WTC11 (cell line): ENCODE data around the gene SRC. TPM values are rescaled to one million over a fixed set of nuclear protein-coding genes. Genes with fewer than 3 reads are reported as not detected.

Source experiments
- ATAC-seq: fragments of 200-7000 bp; cut with Tn5 transposase; 2 replicates; pipeline ENCODE4 v1.10.0; 2021; ENCODE audit warnings: mild to moderate bottlenecking, moderate library complexity
- CTCF ChIA-PET: fragments of 300-600 bp; sonication (Branson Sonifier 250); formaldehyde crosslinking; loops from one replicate; lab custom pipeline; 2021; ENCODE audit warnings: antibody characterized with exemption; lab: Charles Lee
- POLR2A ChIA-PET: fragments of 350-600 bp; sonication (Branson Sonifier 250); formaldehyde crosslinking; loops from one replicate; lab custom pipeline; 2021; ENCODE audit warnings: antibody characterized with exemption; lab: Charles Lee
- DNase-seq: peaks from one replicate; pipeline ENCODE4 v3.0.0; 2021; ENCODE audit warnings: low spot score
- H3K27ac Mint-ChIP-seq: 2 replicates; pipeline ENCODE4 v1.8.0; 2021; ENCODE audit warnings: mixed read lengths
- H3K27me3 Mint-ChIP-seq: 2 replicates; pipeline ENCODE4 v1.8.0; 2021; ENCODE audit warnings: low read depth, mild to moderate bottlenecking, moderate library complexity, mixed read lengths
- H3K36me3 Mint-ChIP-seq: 2 replicates; pipeline ENCODE4 v1.8.0; 2021; ENCODE audit warnings: mixed read lengths
- H3K4me1 Mint-ChIP-seq: 2 replicates; pipeline ENCODE4 v1.8.0; 2022; ENCODE audit warnings: mixed read lengths
- H3K4me3 Mint-ChIP-seq: 2 replicates; pipeline ENCODE4 v1.8.0; 2021; ENCODE audit warnings: mild to moderate bottlenecking, moderate library complexity, mixed read lengths
- H3K9me3 Mint-ChIP-seq: 2 replicates; pipeline ENCODE4 v1.8.0; 2021; ENCODE audit warnings: mixed read lengths
- ATF6 ChIP-seq: sonication (generic); formaldehyde crosslinking; IDR thresholded peaks from 2 replicates; pipeline ENCODE4 v1.8.1; 2023; ENCODE audit warnings: mild to moderate bottlenecking, missing genetic modification reagents
- ELF4 ChIP-seq: sonication (generic); formaldehyde crosslinking; IDR thresholded peaks from 2 replicates; pipeline ENCODE4 v1.8.1; 2022; ENCODE audit warnings: low read depth, mild to moderate bottlenecking, moderate library complexity, missing genetic modification reagents
- FOXJ3 ChIP-seq: sonication (generic); formaldehyde crosslinking; IDR thresholded peaks from 2 replicates; pipeline ENCODE4 v1.9.0; 2021; ENCODE audit warnings: missing genetic modification reagents, mild to moderate bottlenecking, borderline replicate concordance
- FOXP1 ChIP-seq: sonication (generic); formaldehyde crosslinking; IDR thresholded peaks from 2 replicates; pipeline ENCODE4 v1.8.0; 2022; ENCODE audit warnings: missing genetic modification reagents, mild to moderate bottlenecking, moderate library complexity, borderline replicate concordance
- GTF2I ChIP-seq: fragments of 250-450 bp; sonication (Bioruptor Pico); conservative IDR thresholded peaks from 2 replicates; pipeline ENCODE4 v1.4.0; 2021; ENCODE audit warnings: mild to moderate bottlenecking
- IRF1 ChIP-seq: sonication (generic); formaldehyde crosslinking; IDR thresholded peaks from 2 replicates; pipeline ENCODE4 v1.8.0; 2023; ENCODE audit warnings: missing genetic modification reagents
- MXD4 ChIP-seq: fragments of 250-450 bp; sonication (Bioruptor Pico); IDR thresholded peaks from 2 replicates; pipeline ENCODE4 v1.8.0; 2021; ENCODE audit warnings: mild to moderate bottlenecking, moderate library complexity, borderline replicate concordance
- RELA ChIP-seq: sonication (generic); formaldehyde crosslinking; IDR thresholded peaks from 2 replicates; pipeline ENCODE4 v1.8.1; 2022; ENCODE audit warnings: missing genetic modification reagents, mild to moderate bottlenecking, borderline replicate concordance
- TEAD4 ChIP-seq: sonication (generic); formaldehyde crosslinking; IDR thresholded peaks from 2 replicates; pipeline ENCODE4 v1.8.0; 2022; ENCODE audit warnings: mild to moderate bottlenecking, missing genetic modification reagents
- ZNF425 ChIP-seq: fragments of 250-450 bp; sonication (Bioruptor Pico); conservative IDR thresholded peaks from 2 replicates; pipeline ENCODE4 v1.9.0; 2021; ENCODE audit warnings: mild to moderate bottlenecking
- ZNF671 ChIP-seq: fragments of 250-450 bp; sonication (Bioruptor Pico); IDR thresholded peaks from 2 replicates; pipeline ENCODE4 v1.8.0; 2021; ENCODE audit warnings: mild to moderate bottlenecking
- total RNA-seq: library from RNA; stranded (reverse); gene quantifications from 3 replicates; pipeline ENCODE4 v1.2.3, GENCODE V29; 2021
- TF ChIP-seq, protein P1 (sequence below): sonication (generic); formaldehyde crosslinking; conservative IDR thresholded peaks from 2 replicates; pipeline ENCODE4 v1.8.1; 2023; ENCODE audit warnings: mild to moderate bottlenecking, low read depth, missing genetic modification reagents, moderate library complexity
- TF ChIP-seq, protein P2 (sequence below): sonication (generic); formaldehyde crosslinking; IDR thresholded peaks from 2 replicates; pipeline ENCODE4 v1.8.1; 2022; ENCODE audit warnings: low read depth, missing genetic modification reagents, borderline replicate concordance
- TF ChIP-seq, protein P3 (sequence below): sonication (generic); formaldehyde crosslinking; IDR thresholded peaks from 2 replicates; pipeline ENCODE4 v1.8.0; 2022; ENCODE audit warnings: mild to moderate bottlenecking, missing genetic modification reagents
- TF ChIP-seq, protein P4 (sequence below): fragments of 250-450 bp; sonication (Bioruptor Pico); IDR thresholded peaks from 2 replicates; pipeline ENCODE4 v1.8.0; 2021; ENCODE audit warnings: mild to moderate bottlenecking
- TF ChIP-seq, protein P5 (sequence below): sonication (generic); formaldehyde crosslinking; IDR thresholded peaks from 2 replicates; pipeline ENCODE4 v1.8.0; 2022; ENCODE audit warnings: mild to moderate bottlenecking, missing genetic modification reagents

The SRC gene
- total RNA-seq, 1 experiment from 2014 or later = 33.3 TPM

DNA sequence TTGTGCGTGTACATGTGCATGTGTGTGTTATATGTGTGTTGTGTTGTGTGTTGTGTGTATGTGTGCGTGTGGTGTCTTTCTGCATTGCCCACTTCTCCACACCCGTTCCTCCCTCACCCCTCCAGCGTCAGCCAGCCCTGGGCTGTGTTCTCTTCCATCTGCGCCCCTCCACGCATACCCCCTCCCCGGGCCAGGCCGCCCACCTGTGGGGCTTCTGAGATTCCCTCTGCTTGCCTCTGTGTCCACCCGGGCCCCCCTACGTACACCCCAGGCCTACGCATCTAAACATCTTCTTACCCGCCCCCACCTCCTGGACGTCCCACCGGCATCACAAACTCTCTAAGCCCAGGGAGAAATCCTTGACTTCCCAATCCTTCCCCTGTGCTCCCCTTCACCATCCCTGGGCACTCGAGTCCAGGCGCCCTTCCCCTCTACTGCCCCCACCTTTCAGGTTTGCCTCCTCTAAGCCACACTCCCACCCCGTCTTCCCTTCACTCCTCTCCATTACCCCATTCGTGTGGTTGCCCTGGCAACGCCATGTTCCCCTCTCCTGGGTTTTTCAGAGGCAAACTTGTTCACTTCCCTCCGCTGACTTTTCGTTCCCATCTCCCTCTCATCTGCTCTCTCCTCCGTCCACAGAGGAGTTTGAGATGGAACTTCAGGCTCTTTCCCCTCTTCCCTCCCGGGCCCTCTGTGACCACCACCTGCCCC lies 93.4 kb downstream of the SRC start (continued):
- TF ChIP-seq, protein P1, sequence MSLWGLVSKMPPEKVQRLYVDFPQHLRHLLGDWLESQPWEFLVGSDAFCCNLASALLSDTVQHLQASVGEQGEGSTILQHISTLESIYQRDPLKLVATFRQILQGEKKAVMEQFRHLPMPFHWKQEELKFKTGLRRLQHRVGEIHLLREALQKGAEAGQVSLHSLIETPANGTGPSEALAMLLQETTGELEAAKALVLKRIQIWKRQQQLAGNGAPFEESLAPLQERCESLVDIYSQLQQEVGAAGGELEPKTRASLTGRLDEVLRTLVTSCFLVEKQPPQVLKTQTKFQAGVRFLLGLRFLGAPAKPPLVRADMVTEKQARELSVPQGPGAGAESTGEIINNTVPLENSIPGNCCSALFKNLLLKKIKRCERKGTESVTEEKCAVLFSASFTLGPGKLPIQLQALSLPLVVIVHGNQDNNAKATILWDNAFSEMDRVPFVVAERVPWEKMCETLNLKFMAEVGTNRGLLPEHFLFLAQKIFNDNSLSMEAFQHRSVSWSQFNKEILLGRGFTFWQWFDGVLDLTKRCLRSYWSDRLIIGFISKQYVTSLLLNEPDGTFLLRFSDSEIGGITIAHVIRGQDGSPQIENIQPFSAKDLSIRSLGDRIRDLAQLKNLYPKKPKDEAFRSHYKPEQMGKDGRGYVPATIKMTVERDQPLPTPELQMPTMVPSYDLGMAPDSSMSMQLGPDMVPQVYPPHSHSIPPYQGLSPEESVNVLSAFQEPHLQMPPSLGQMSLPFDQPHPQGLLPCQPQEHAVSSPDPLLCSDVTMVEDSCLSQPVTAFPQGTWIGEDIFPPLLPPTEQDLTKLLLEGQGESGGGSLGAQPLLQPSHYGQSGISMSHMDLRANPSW = no peak
- no peak for TF ChIP-seq ELF4
- TF ChIP-seq ATF6 (CRISPR knock-in tag) = no peak
- no peak for TF ChIP-seq TEAD4 (CRISPR knock-in tag)
- TF ChIP-seq MXD4 (CRISPR knock-in tag) = no peak
- TF ChIP-seq, protein P2, sequence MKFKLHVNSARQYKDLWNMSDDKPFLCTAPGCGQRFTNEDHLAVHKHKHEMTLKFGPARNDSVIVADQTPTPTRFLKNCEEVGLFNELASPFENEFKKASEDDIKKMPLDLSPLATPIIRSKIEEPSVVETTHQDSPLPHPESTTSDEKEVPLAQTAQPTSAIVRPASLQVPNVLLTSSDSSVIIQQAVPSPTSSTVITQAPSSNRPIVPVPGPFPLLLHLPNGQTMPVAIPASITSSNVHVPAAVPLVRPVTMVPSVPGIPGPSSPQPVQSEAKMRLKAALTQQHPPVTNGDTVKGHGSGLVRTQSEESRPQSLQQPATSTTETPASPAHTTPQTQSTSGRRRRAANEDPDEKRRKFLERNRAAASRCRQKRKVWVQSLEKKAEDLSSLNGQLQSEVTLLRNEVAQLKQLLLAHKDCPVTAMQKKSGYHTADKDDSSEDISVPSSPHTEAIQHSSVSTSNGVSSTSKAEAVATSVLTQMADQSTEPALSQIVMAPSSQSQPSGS (CRISPR knock-in tag) = no peak
- TF ChIP-seq, protein P3, sequence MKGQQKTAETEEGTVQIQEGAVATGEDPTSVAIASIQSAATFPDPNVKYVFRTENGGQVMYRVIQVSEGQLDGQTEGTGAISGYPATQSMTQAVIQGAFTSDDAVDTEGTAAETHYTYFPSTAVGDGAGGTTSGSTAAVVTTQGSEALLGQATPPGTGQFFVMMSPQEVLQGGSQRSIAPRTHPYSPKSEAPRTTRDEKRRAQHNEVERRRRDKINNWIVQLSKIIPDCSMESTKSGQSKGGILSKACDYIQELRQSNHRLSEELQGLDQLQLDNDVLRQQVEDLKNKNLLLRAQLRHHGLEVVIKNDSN = no peak

- Mint-ChIP-seq H3K36me3 (no peaks in the 10 kb centered on the region), H3K4me3 (no peak overlapping the region), H3K27ac (no peak overlapping the region), H3K9me3 (no peaks in the 10 kb centered on the region), H3K27me3 (no peaks in the 10 kb centered on the region), H3K4me1 (peaks cover 24% of the 10 kb centered on the region)
- TF ChIP-seq FOXP1 (CRISPR knock-in tag) (no peak), GTF2I (CRISPR knock-in tag) (0 out of 2 replicates have a peak, but pooled peaks have one; percentile 22)
- TF ChIP-seq, protein P4, sequence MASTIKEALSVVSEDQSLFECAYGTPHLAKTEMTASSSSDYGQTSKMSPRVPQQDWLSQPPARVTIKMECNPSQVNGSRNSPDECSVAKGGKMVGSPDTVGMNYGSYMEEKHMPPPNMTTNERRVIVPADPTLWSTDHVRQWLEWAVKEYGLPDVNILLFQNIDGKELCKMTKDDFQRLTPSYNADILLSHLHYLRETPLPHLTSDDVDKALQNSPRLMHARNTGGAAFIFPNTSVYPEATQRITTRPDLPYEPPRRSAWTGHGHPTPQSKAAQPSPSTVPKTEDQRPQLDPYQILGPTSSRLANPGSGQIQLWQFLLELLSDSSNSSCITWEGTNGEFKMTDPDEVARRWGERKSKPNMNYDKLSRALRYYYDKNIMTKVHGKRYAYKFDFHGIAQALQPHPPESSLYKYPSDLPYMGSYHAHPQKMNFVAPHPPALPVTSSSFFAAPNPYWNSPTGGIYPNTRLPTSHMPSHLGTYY (CRISPR knock-in tag) = no peak
- CTCF ChIA-PET = no interaction called here
- DNase-seq (no peak), ATAC-seq (no peak)
- POLR2A ChIA-PET = no interaction called here
These were observed 95.1 kb downstream of the SRC start for GRCh38 chr20:37441023-37441422.

- DNase-seq = no peak
- H3K4me1 Mint-ChIP-seq = peaks cover 21% of the 10 kb centered on the region
- H3K27me3 Mint-ChIP-seq = no peaks in the 10 kb centered on the region
- H3K36me3 Mint-ChIP-seq = no peaks in the 10 kb centered on the region
- no peak overlapping the region for H3K27ac Mint-ChIP-seq
- ATAC-seq = no peak
- no peak overlapping the region for H3K4me3 Mint-ChIP-seq
- ChIA-PET POLR2A (no interaction called here), CTCF (no interaction called here)
- no peaks in the 10 kb centered on the region for H3K9me3 Mint-ChIP-seq
- TF ChIP-seq RELA (CRISPR knock-in tag) = no peak
- TF ChIP-seq ZNF425 (CRISPR knock-in tag) = no peak
- TF ChIP-seq, protein P5, sequence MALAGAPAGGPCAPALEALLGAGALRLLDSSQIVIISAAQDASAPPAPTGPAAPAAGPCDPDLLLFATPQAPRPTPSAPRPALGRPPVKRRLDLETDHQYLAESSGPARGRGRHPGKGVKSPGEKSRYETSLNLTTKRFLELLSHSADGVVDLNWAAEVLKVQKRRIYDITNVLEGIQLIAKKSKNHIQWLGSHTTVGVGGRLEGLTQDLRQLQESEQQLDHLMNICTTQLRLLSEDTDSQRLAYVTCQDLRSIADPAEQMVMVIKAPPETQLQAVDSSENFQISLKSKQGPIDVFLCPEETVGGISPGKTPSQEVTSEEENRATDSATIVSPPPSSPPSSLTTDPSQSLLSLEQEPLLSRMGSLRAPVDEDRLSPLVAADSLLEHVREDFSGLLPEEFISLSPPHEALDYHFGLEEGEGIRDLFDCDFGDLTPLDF (CRISPR knock-in tag) = no peak
- no peak for TF ChIP-seq FOXJ3 (CRISPR knock-in tag)
- no peak for TF ChIP-seq ZNF671 (CRISPR knock-in tag)
- no peak for TF ChIP-seq IRF1 (CRISPR knock-in tag)
These were observed 96.6 kb downstream of the SRC start for GRCh38 chr20:37442547-37442946.
